ENCODE results near the gene CASP10.
A peak's percentile ranks its signal among the peaks of the same experiment; 100 is the strongest.

CASP10 gene

DNA sequence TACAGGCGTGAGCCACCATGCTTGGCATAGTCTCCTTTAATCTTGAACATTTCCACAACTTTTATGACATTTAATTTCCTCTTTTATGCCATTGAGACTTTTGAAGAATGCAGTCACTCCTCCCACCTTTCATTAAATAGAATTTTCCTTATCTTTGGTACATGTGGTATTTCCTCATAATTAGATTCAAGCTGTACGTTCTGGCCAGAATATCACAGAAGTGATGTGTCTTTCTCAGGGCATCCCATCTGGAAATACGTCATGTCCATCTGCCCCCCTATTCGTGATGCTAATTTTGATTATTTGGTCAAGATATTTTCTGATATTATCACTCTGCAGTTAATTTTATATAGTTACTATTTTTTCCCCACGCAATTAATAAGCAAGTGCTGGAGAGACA lies 16.9 kb downstream of the CASP10 start:
- no peak overlapping the region for H3K27ac ChIP-seq (ENCODE audit: low read length)
- H3K4me1 ChIP-seq (ENCODE audit: control insufficient read depth, insufficient read depth, low read length) = no peaks in the 10 kb centered on the region
- no peaks in the 10 kb centered on the region for H3K9me3 ChIP-seq (ENCODE audit: control insufficient read depth in 2 of 2, low read length in 2 of 2)
- no peak overlapping the region for H3K9ac ChIP-seq (ENCODE audit: low read length in 2 of 2)
- H3K27me3 ChIP-seq (ENCODE audit: control insufficient read depth in 1 of 2, insufficient read depth in 2 of 2, low read length in 2 of 2) = no peaks in the 10 kb centered on the region
- no peak overlapping the region for H3K4me3 ChIP-seq (ENCODE audit: low read length in 2 of 2)
- H3K36me3 ChIP-seq (ENCODE audit: control insufficient read depth in 2 of 2, insufficient read depth in 2 of 2, low read length in 2 of 2) = no peaks in the 10 kb centered on the region

DNA sequence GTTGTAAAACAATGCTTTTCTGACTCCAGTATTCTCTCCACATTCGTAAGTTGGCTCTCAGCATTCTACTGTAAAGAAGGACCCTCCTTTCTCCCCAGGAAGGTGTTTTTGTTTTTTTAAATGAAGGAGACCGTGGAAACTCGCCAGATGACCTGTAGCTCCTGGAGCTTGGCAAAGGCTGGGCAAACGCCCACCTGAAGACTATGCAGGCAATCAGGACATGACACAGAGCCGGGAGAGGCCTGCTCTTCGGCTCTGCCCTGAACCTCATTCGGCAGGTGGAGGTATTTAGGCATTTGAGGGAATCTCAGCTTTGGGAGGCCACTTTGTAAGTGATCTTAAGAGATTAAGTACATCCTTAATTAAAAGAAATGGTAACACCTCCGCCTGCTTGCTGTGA lies 17.4 kb downstream of the CASP10 start:
- Histone ChIP-seq H3K9ac (ENCODE audit: low read length in 2 of 2) (no peak overlapping the region), H3K27ac (ENCODE audit: low read length) (no peak overlapping the region), H3K27me3 (ENCODE audit: control insufficient read depth in 1 of 2, insufficient read depth in 2 of 2, low read length in 2 of 2) (no peaks in the 10 kb centered on the region), H3K36me3 (ENCODE audit: control insufficient read depth in 2 of 2, insufficient read depth in 2 of 2, low read length in 2 of 2) (no peaks in the 10 kb centered on the region), H3K4me3 (ENCODE audit: low read length in 2 of 2) (no peak overlapping the region), H3K9me3 (ENCODE audit: control insufficient read depth in 2 of 2, low read length in 2 of 2) (no peaks in the 10 kb centered on the region), H3K4me1 (ENCODE audit: control insufficient read depth, insufficient read depth, low read length) (no peaks in the 10 kb centered on the region)

DNA sequence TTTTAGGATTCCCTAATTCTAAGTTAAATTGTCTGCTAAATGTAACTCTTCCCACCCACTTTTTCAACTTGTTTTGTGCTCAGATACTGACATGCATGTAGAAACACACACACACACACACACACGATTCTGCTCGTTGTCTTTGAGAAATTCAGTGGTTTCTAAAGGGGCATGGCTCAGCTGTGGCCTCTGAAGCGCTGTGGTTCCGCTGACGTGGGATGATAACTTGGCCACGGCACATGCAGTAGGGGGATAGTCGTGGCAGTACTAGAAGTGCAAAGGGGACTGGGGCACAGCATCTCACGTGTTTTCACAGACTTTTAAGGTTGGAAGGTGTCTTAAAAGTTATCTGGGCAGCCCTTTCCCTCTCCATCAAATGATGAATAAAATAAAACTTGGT lies 18.4 kb downstream of the CASP10 start:
- Histone ChIP-seq H3K9me3 (ENCODE audit: control insufficient read depth in 2 of 2, low read length in 2 of 2) (no peaks in the 10 kb centered on the region), H3K9ac (ENCODE audit: low read length in 2 of 2) (no peak overlapping the region), H3K36me3 (ENCODE audit: control insufficient read depth in 2 of 2, insufficient read depth in 2 of 2, low read length in 2 of 2) (no peaks in the 10 kb centered on the region), H3K27ac (ENCODE audit: low read length) (no peak overlapping the region), H3K4me3 (ENCODE audit: low read length in 2 of 2) (no peak overlapping the region), H3K27me3 (ENCODE audit: control insufficient read depth in 1 of 2, insufficient read depth in 2 of 2, low read length in 2 of 2) (no peaks in the 10 kb centered on the region), H3K4me1 (ENCODE audit: control insufficient read depth, insufficient read depth, low read length) (no peaks in the 10 kb centered on the region)

DNA sequence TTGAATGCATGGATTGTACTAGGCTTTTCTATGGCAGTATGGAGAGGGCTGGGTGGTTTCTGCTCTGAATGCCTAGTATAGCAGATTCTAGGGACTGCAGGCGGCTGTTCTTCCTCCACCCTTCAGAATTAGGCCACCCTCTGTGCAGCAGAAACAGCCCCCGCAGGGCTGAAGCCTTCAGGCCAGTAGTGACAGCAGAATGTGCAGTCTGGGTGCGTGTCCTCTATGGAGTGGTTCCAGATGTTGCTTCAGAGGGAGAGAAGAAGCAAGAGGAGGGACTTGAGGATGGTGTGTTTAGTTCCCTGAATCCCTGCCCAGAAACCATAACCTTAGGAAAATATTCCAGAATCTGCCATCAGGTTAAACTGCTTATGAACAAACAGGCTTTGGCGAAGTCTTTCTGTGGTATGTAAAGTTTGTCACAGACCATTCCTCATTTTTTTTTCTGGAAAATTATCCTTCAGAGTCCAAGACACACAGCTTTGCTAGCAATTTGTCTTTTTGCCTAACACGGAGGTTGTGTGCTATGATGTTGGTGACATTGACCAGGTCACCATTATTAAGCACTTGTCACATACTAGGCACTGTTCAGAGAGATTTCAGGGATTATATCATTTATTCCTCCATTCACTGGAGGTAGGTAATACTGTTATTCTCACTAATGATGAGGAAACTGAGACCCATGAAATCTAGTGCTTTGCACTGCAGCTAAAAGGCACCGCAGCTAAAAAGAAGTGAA lies 21.1 kb downstream of the CASP10 start:
- H3K27ac ChIP-seq (ENCODE audit: low read length) = peak overlapping the region; percentile 37
- H3K4me3 ChIP-seq (ENCODE audit: low read length in 2 of 2) = no peak overlapping the region
- no peaks in the 10 kb centered on the region for H3K36me3 ChIP-seq (ENCODE audit: control insufficient read depth in 2 of 2, insufficient read depth in 2 of 2, low read length in 2 of 2)

DNA sequence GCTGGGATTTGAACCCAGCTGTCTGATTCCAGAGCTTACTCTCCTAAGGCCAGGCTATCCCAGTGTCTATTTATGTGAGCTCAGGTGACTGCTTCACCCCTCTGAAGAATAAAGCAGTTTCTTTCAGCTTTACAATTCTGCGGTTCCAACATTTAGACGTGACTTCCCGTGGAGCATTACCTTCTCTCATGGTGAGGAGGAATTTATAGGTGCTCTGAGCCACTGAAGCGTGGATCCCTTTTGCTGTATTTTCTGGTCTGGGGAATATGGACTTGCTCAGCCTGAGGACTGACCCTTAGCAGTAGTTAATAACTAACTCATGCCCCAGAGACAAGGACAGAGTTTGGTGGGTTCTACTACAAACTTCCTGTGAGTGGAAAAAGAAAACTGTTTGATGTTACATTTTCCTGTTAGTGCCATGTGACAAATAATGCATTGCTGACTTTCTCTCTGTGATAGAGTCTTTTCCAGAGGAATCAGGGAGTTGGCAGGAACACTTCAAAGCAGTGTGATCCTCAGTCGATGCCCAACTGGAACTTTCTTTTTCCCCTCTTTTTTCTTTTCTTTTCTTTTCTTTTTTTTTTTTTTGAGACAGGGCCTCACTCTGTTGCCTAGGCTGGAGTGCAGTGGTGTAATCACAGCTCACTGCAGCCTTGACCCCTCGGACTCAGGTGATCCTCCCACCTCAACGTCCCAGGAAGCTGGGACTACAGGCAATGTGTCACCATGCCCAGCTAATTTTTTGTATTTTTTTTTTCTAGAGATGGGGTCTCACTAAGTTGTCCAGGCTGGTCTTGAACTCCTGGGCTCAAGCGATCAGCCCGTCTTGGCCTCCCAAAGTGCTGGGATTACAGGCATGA lies 21.9 kb downstream of the CASP10 start:
- Histone ChIP-seq H3K27ac (ENCODE audit: low read length) (no peak overlapping the region), H3K9ac (ENCODE audit: low read length in 2 of 2) (no peak overlapping the region), H3K4me1 (ENCODE audit: control insufficient read depth, insufficient read depth, low read length) (no peaks in the 10 kb centered on the region), H3K9me3 (ENCODE audit: control insufficient read depth in 2 of 2, low read length in 2 of 2) (no peaks in the 10 kb centered on the region), H3K27me3 (ENCODE audit: control insufficient read depth in 1 of 2, insufficient read depth in 2 of 2, low read length in 2 of 2) (no peaks in the 10 kb centered on the region), H3K4me3 (ENCODE audit: low read length in 2 of 2) (no peak overlapping the region), H3K36me3 (ENCODE audit: control insufficient read depth in 2 of 2, insufficient read depth in 2 of 2, low read length in 2 of 2) (no peaks in the 10 kb centered on the region)

More for the DNA sequence above, 21.1 kb downstream of the CASP10 start:
- Histone ChIP-seq H3K27me3 (ENCODE audit: control insufficient read depth in 1 of 2, insufficient read depth in 2 of 2, low read length in 2 of 2) (no peaks in the 10 kb centered on the region), H3K4me1 (ENCODE audit: control insufficient read depth, insufficient read depth, low read length) (no peaks in the 10 kb centered on the region), H3K9ac (ENCODE audit: low read length in 2 of 2) (no peak overlapping the region), H3K9me3 (ENCODE audit: control insufficient read depth in 2 of 2, low read length in 2 of 2) (no peaks in the 10 kb centered on the region)

DNA sequence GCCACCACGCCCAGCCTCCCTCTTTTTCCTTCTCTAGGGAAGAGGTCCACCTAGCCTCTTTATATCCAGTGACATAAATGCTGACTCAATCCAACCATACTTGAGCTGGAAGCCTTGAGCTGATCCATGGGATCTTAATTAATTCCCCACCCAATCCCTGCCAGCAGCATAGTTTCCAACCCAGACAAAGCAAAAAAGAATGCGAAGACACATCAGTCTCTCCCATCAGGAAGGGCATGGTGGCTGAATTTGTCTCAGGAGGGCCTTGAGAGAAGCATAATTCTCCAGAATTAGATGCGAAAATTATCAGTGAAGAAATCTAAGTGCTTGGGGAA lies 22.5 kb downstream of the CASP10 start:
- Histone ChIP-seq H3K4me1 (ENCODE audit: control insufficient read depth, insufficient read depth, low read length) (no peaks in the 10 kb centered on the region), H3K9ac (ENCODE audit: low read length in 2 of 2) (no peak overlapping the region), H3K27me3 (ENCODE audit: control insufficient read depth in 1 of 2, insufficient read depth in 2 of 2, low read length in 2 of 2) (no peaks in the 10 kb centered on the region), H3K4me3 (ENCODE audit: low read length in 2 of 2) (no peak overlapping the region), H3K9me3 (ENCODE audit: control insufficient read depth in 2 of 2, low read length in 2 of 2) (no peaks in the 10 kb centered on the region), H3K27ac (ENCODE audit: low read length) (no peak overlapping the region), H3K36me3 (ENCODE audit: control insufficient read depth in 2 of 2, insufficient read depth in 2 of 2, low read length in 2 of 2) (no peaks in the 10 kb centered on the region)

DNA sequence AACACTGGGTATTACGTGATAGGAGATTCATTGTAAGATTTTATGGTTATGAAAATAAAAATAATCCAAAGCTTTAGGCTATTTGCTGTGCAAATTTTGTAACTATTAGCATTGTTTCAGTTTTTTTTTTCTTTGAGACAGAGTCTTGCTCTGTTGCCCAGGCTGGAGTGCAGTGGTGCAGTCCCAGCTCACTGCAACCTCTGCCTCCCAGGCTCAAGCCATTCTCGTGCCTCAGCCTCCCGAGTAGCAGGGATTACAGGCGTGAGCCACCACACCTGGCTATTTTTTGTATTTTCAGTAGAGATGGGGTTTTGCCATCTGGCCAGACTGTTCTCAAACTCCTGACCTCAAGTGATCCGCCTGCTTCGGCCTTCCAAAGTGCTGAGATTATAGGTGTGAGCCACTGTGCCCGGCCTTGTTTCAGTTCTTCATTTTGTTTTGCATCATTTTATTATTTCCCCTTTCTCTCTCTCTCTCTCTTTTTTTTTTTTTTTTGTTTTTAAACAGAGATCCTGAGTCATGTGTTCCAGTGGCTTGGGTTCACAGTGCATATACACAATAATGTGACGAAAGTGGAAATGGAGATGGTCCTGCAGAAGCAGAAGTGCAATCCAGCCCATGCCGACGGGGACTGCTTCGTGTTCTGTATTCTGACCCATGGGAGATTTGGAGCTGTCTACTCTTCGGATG lies 25.8 kb downstream of the CASP10 start:
- Histone ChIP-seq H3K9me3 (ENCODE audit: control insufficient read depth in 2 of 2, low read length in 2 of 2) (no peaks in the 10 kb centered on the region), H3K4me3 (ENCODE audit: low read length in 2 of 2) (no peak overlapping the region), H3K4me1 (ENCODE audit: control insufficient read depth, insufficient read depth, low read length) (no peaks in the 10 kb centered on the region), H3K9ac (ENCODE audit: low read length in 2 of 2) (no peak overlapping the region), H3K27me3 (ENCODE audit: control insufficient read depth in 1 of 2, insufficient read depth in 2 of 2, low read length in 2 of 2) (no peaks in the 10 kb centered on the region), H3K27ac (ENCODE audit: low read length) (no peak overlapping the region), H3K36me3 (ENCODE audit: control insufficient read depth in 2 of 2, insufficient read depth in 2 of 2, low read length in 2 of 2) (no peaks in the 10 kb centered on the region)

DNA sequence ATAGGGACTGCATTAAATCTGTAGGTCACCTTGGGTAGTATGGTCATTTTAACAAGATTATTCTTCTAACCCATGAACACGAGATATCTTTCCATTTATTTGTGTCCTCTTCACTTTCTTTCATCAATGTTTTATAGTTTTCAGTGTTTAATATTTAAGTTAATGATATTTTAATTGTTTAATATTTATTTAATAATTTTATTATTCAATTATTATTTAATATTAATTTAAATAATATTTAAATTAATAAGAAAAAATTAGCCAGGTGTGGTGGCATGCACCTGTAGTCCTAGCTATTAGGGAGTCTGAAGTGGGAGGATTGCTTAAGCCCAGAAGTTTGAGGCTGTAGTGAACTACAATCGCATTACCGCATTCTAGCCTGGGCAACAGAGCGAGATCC lies 33.0 kb downstream of the CASP10 start:
- Histone ChIP-seq H3K4me1 (ENCODE audit: control insufficient read depth, insufficient read depth, low read length) (no peaks in the 10 kb centered on the region), H3K9ac (ENCODE audit: low read length in 2 of 2) (no peak overlapping the region), H3K36me3 (ENCODE audit: control insufficient read depth in 2 of 2, insufficient read depth in 2 of 2, low read length in 2 of 2) (no peaks in the 10 kb centered on the region), H3K9me3 (ENCODE audit: control insufficient read depth in 2 of 2, low read length in 2 of 2) (no peaks in the 10 kb centered on the region), H3K27ac (ENCODE audit: low read length) (no peak overlapping the region), H3K4me3 (ENCODE audit: low read length in 2 of 2) (no peak overlapping the region), H3K27me3 (ENCODE audit: control insufficient read depth in 1 of 2, insufficient read depth in 2 of 2, low read length in 2 of 2) (no peaks in the 10 kb centered on the region)

DNA sequence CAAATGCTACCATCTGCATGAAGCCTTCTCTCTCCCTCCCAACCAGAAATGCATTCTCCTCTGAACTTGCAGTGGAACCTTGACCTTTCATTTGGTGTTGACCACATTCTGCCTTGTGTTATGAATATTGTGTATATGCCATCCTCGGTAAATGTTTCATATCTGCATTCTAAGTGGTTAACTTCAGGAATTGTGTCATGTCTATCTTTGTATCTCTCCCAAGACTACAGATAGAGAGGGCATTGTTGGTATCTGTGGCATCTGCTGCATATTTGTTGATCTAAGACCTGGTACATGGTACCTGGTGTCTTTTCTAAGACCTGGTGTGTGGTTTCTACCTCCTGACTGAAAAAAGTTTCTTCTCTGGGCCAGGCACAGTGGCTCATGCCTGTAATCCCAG lies 34.0 kb downstream of the CASP10 start:
- Histone ChIP-seq H3K36me3 (ENCODE audit: control insufficient read depth in 2 of 2, insufficient read depth in 2 of 2, low read length in 2 of 2) (no peaks in the 10 kb centered on the region), H3K27me3 (ENCODE audit: control insufficient read depth in 1 of 2, insufficient read depth in 2 of 2, low read length in 2 of 2) (no peaks in the 10 kb centered on the region), H3K4me1 (ENCODE audit: control insufficient read depth, insufficient read depth, low read length) (no peaks in the 10 kb centered on the region), H3K9ac (ENCODE audit: low read length in 2 of 2) (no peak overlapping the region), H3K9me3 (ENCODE audit: control insufficient read depth in 2 of 2, low read length in 2 of 2) (no peaks in the 10 kb centered on the region), H3K4me3 (ENCODE audit: low read length in 2 of 2) (no peak overlapping the region), H3K27ac (ENCODE audit: low read length) (no peak overlapping the region)

DNA sequence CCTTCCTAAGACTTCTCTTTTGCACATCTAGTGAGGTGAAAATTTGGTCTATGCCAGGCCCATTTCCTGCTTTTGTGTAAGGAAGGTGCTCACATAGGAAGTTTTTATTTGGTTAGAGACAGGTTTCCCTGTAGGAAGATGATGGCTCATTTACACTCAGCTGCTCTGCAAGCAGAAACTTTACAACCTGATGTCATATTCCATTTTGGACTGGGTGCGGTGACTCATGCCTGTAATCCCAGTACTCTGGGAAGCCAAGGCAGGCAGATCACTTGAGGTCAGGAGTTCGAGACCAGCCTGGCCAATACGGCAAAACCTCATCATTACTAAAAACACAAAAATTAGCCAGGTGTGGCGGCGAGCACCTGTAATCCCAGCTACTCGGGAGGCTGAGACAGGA lies 35.8 kb downstream of the CASP10 start:
- Histone ChIP-seq H3K36me3 (ENCODE audit: control insufficient read depth in 2 of 2, insufficient read depth in 2 of 2, low read length in 2 of 2) (no peaks in the 10 kb centered on the region), H3K9me3 (ENCODE audit: control insufficient read depth in 2 of 2, low read length in 2 of 2) (no peaks in the 10 kb centered on the region), H3K27me3 (ENCODE audit: control insufficient read depth in 1 of 2, insufficient read depth in 2 of 2, low read length in 2 of 2) (no peaks in the 10 kb centered on the region), H3K4me3 (ENCODE audit: low read length in 2 of 2) (no peak overlapping the region), H3K4me1 (ENCODE audit: control insufficient read depth, insufficient read depth, low read length) (no peaks in the 10 kb centered on the region), H3K9ac (ENCODE audit: low read length in 2 of 2) (no peak overlapping the region), H3K27ac (ENCODE audit: low read length) (no peak overlapping the region)

Measured in stomach smooth muscle (tissue), 2 donors.